Neural cell (in vitro differentiated cells): ENCODE measurements around the gene SNAPC2.

Experiments used
- EP300 ChIP-seq: fragments of 450-650 bp; conservative IDR thresholded peaks from 2 replicates; pipeline ENCODE4 v1.6.1; 2014; ENCODE audit warnings: antibody characterized with exemption, mild to moderate bottlenecking, moderate library complexity; ENCODE audit not compliant: poor library complexity, severe bottlenecking
- EZH2 ChIP-seq: fragments of 200-600, 300-800 bp; shearing (Covaris generic), sonication (generic); IDR thresholded peaks from 2 replicates; pipeline ENCODE4 v1.6.1; 2014; ENCODE audit warnings: antibody characterized with exemption, low read length, borderline replicate concordance, mild to moderate bottlenecking; ENCODE audit not compliant: insufficient read depth, poor library complexity, severe bottlenecking
- POLR2AphosphoS5 ChIP-seq: IDR thresholded peaks from 2 replicates; pipeline ENCODE4 v1.6.1; 2012
- RAD21 ChIP-seq: fragments of 450-650 bp; conservative IDR thresholded peaks from 2 replicates; pipeline ENCODE4 v1.6.1; 2014; ENCODE audit warnings: antibody characterized with exemption, mild to moderate bottlenecking, moderate library complexity
- TF ChIP-seq, protein P1 (sequence below): fragments of 450-650 bp; IDR thresholded peaks from 2 replicates; pipeline ENCODE4 v1.5.1; 2014; ENCODE audit warnings: antibody characterized with exemption, mild to moderate bottlenecking, moderate library complexity; ENCODE audit not compliant: poor library complexity, severe bottlenecking

DNA sequence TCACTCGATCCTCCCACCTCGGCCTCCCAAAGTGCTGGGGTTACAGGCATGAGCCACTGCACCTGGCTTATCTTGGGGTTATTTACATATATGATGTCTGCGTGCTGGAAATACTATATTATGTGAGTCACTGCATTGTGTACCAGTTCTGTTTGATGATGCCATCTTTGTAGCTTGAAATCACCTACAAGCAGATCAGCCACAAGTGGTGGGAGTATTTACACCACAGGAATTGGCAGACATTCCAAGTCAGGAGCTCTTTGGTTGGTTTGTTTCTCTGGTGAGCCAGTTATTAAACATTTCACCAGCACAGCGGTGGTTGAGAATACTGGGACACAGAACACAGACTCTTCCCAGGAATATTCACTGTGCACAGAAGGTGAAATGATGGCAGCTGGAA, 27.8 kb downstream of the SNAPC2 start:
- TF ChIP-seq EZH2 (no peak), RAD21 (no peak), EP300 (no peak), POLR2AphosphoS5 (no peak)
- TF ChIP-seq, protein P1, sequence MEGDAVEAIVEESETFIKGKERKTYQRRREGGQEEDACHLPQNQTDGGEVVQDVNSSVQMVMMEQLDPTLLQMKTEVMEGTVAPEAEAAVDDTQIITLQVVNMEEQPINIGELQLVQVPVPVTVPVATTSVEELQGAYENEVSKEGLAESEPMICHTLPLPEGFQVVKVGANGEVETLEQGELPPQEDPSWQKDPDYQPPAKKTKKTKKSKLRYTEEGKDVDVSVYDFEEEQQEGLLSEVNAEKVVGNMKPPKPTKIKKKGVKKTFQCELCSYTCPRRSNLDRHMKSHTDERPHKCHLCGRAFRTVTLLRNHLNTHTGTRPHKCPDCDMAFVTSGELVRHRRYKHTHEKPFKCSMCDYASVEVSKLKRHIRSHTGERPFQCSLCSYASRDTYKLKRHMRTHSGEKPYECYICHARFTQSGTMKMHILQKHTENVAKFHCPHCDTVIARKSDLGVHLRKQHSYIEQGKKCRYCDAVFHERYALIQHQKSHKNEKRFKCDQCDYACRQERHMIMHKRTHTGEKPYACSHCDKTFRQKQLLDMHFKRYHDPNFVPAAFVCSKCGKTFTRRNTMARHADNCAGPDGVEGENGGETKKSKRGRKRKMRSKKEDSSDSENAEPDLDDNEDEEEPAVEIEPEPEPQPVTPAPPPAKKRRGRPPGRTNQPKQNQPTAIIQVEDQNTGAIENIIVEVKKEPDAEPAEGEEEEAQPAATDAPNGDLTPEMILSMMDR: no peak
